Esophagus muscularis mucosa (tissue), 3 donors: ENCODE measurements around the gene DCAF8.

Experiments
- CTCF ChIP-seq, 3 experiments: fragments of 200-600 bp in 2 of 3; fragments of 450-650 bp in 1 of 3; sonication (generic) in 2 of 3; IDR thresholded peaks; one replicate each; pipeline ENCODE4 v1.5.1; 2017 to 2019; ENCODE audit warnings: antibody characterized with exemption in 3 of 3, mild to moderate bottlenecking in 2 of 3, moderate library complexity in 1 of 3
- POLR2A ChIP-seq: fragments of 450-650 bp; IDR thresholded peaks from one replicate; pipeline ENCODE4 v1.6.1; 2017; ENCODE audit warnings: antibody characterized with exemption, moderate library complexity, mild to moderate bottlenecking, low read depth
- POLR2AphosphoS5 ChIP-seq, 2 donors: sonication (generic); formaldehyde crosslinking; IDR thresholded peaks; one replicate each; pipeline ENCODE4 v1.6.1; 2017; ENCODE audit warnings: antibody characterized with exemption in 2 of 2

- TF ChIP-seq CTCF (IDR thresholded peaks at IDR 0.05) (no peak), POLR2A (no peak), POLR2AphosphoS5 (IDR thresholded peaks at IDR 0.05) (no peak)
Measured at GRCh38 chr1:160239582-160240299, 22.6 kb downstream of the DCAF8 start.
